AG04449 (cell line): ENCODE data around the gene PATJ.

Experiments
- CTCF ChIA-PET: fragments of 350-600 bp; formaldehyde crosslinking; extraction: SDS; loops from one replicate; lab custom pipeline; 2021; ENCODE audit warnings: antibody characterized with exemption; lab: Yijun Ruan, JAX
- POLR2A ChIA-PET: fragments of 400-600, 350-600 bp; formaldehyde crosslinking; extraction: SDS; loops from one replicate; lab custom pipeline; 2020; ENCODE audit warnings: antibody characterized with exemption, inconsistent platforms; lab: Yijun Ruan, JAX
- DNase-seq: peaks from one replicate; pipeline ENCODE4 v3.0.0-alpha.2; 2010; ENCODE audit warnings: low read depth, low spot score
- H3K4me3 ChIP-seq: 2 replicates; pipeline ENCODE4 v1.5.1; 2011; ENCODE audit warnings: low read depth, mild to moderate bottlenecking, control low read depth, low read length
- TF ChIP-seq, protein P1 (sequence below): IDR thresholded peaks from one replicate; pipeline ENCODE4 v1.5.1; 2011; ENCODE audit warnings: mild to moderate bottlenecking, moderate library complexity, low read length, control low read depth, inconsistent platforms; ENCODE audit not compliant: insufficient read depth; ENCODE audit errors: missing control alignments

The PATJ gene

DNA sequence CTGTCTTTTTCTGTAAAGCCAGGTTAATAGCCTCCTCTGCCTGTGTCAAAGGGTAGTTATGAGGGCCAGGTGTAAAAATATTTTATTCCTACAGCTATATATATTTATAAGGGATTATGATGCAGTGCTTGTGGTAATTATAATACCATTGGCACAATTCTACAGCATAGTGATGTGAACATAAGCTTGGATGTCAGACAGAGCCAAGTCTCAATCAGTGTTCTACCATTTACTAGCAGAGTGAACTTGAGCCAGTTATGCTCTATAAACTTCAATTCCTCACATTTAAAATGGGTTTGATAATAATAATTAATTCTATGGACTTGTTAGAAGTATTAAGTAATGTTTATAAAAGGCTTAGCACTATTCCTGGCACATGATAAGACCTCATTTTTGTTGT lies 300.9 kb downstream of the PATJ start:
- POLR2A ChIA-PET: no interaction called here
- TF ChIP-seq, protein P1, sequence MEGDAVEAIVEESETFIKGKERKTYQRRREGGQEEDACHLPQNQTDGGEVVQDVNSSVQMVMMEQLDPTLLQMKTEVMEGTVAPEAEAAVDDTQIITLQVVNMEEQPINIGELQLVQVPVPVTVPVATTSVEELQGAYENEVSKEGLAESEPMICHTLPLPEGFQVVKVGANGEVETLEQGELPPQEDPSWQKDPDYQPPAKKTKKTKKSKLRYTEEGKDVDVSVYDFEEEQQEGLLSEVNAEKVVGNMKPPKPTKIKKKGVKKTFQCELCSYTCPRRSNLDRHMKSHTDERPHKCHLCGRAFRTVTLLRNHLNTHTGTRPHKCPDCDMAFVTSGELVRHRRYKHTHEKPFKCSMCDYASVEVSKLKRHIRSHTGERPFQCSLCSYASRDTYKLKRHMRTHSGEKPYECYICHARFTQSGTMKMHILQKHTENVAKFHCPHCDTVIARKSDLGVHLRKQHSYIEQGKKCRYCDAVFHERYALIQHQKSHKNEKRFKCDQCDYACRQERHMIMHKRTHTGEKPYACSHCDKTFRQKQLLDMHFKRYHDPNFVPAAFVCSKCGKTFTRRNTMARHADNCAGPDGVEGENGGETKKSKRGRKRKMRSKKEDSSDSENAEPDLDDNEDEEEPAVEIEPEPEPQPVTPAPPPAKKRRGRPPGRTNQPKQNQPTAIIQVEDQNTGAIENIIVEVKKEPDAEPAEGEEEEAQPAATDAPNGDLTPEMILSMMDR: no peak
- CTCF ChIA-PET: no interaction called here
- DNase-seq: no peak
- no peak overlapping the region for H3K4me3 ChIP-seq

DNA sequence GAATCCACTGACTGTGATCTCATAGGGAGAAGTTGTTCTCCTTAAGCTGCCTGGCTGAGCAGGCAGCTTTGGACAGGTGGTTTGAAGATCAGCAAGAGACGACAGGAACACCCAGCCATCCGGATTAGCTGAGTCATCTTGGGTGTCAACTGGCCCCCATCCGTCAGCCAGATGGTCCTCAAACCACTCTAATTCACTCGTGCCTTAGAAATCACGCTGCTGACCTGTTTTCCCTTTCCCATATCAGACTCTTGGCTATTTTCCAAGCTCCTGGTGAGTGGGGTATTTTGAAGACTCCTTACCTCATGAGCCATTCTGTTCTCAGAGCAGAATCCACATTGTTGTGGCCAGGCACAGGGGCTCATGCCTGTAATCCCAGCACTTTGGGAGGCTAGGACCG lies 303.3 kb downstream of the PATJ start:
- ChIA-PET POLR2A (no interaction called here), CTCF (no interaction called here)
- TF ChIP-seq, protein P1: no peak
- DNase-seq: no peak
- H3K4me3 ChIP-seq: no peak overlapping the region

DNA sequence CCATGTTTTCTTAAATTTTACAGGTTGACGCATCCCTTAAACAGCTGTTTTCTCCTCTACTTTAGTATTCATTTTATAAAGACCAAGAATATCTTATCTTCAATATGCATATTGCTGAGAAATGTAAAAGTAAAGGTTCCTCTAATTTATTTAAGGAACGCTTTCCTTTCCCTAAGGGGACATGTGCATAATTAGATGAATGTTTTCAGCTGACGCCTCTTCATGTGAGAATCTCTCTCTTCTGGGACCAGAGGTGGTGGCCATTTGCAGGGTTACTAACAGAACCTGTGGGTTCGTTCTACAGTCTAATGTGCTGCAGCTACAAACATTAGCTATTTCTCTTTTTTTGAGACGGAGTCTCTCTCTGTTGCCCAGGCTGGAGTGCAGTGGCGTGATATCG lies 304.6 kb downstream of the PATJ start:
- ChIA-PET CTCF (interaction anchor here (1.6 kb wide), 1 partner anchor 13 kb away, joined by 4 read pairs; no protein-coding TSS in a partner anchor), POLR2A (no interaction called here)
- TF ChIP-seq, protein P1: no peak

DNA sequence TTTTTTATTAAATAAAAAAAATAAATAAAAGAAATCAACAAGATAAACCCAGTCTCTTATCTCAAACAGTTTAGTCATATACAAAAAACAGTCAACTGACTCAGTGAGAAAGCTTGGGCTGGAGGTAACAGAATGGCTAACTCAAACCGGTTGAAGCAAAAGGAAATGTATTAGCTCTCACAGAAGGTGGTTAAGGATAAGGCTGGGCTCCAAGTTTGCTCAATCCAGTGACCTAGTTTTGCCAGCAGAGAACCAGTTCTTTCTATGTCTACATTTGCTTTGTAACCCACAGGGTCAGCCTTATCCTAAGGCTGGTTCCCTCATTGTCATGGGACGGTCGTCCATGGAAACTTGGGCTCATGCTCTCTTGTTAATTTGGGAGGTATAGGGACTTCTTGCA lies 307.9 kb downstream of the PATJ start:
- no peak overlapping the region for H3K4me3 ChIP-seq
- ChIA-PET POLR2A (no interaction called here), CTCF (interaction anchor here (1.2 kb wide), 1 partner anchor 33 kb away, joined by 4 read pairs; no protein-coding TSS in a partner anchor)
- TF ChIP-seq, protein P1: no peak
- no peak for DNase-seq

More for the DNA sequence above, 304.6 kb downstream of the PATJ start:
- DNase-seq: no peak
- H3K4me3 ChIP-seq: no peak overlapping the region

DNA sequence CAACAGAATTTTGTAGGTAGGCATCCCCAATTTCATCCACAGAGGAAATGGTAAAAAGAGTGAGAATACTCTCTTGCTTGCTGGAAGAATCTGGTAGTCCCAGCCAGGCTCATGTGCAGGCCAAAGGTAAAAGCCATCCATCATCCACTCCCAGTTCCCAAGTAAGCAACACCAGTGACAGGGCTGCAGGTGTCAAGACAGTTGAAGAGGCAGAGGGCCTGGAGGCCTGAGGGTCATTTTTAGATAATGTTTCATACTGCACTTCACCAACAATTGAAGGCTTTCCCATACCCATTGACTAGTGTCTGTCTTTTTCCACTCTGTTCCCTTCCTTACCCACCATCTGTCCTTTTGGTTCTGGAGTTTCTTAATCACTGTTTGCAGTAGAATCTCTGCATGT lies 310.7 kb downstream of the PATJ start:
- ChIA-PET POLR2A (no interaction called here), CTCF (no interaction called here)
- TF ChIP-seq, protein P1: no peak
- H3K4me3 ChIP-seq: no peak overlapping the region
- DNase-seq: no peak

DNA sequence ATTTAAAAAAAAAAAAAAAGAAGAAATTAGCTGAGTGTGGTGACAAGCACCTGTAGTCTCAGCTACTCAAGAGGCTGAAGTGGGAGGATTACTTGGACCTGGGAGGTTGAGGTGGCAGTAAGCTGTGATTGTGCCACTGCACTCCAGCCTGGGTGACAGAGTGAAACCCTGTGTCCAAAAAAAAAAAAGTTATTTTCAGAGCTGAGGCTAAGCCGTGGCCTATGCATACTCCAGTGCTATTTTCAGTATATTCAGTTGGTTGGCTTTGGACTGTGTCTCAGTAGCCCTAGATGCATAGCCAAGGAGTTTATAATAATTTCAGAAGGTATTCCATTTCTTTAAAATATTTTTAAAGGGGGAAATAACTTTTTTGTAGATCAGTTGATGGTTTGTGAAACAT lies 311.9 kb downstream of the PATJ start:
- TF ChIP-seq, protein P1: no peak
- no peak for DNase-seq
- CTCF ChIA-PET: no interaction called here
- no peak overlapping the region for H3K4me3 ChIP-seq
- POLR2A ChIA-PET: no interaction called here
